ENCODE data around the gene KCNT2. TPM values are rescaled to one million over a fixed set of nuclear protein-coding genes. Genes with fewer than 3 reads are reported as not detected.

KCNT2 gene
- total and polyA plus RNA-seq, 7 donors = 0.64 to 3.1 (median 1.8) TPM

DNA sequence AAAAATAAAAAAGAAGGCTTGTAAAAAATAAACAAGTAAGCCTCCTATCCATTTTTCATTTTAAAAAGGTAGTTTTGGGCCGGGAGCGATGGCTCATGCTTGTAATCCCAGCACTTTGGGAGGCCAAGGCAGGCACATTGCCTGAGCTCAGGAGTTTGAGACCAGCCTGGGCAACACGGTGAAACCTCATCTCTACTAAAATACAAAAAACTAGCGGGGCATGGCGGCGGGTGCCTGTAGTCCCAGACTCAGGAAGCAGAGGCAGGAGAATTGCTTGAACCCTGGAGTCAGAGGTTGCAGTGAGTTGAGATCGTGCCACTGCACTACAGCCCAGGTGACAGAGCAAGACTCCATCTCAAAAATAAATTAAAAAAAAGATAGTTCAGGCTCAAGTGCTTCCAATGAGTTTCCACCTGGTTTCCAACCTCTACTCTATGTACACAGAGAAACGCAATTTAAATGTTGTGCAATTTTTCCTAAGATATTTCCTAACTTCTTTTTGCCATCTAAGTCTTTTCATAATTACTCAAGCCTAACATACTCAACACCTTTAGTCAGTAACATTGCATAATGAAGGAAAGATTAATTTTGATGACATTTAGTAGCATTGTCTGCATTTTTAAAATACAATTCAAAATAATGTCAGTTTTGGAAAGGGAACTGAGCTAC lies 106.3 kb downstream of the KCNT2 start:
- no peak overlapping the region for H3K4me3 ChIP-seq
- H3K27ac ChIP-seq = no peak overlapping the region
- DNase-seq = no peak
- TF ChIP-seq, protein P1, sequence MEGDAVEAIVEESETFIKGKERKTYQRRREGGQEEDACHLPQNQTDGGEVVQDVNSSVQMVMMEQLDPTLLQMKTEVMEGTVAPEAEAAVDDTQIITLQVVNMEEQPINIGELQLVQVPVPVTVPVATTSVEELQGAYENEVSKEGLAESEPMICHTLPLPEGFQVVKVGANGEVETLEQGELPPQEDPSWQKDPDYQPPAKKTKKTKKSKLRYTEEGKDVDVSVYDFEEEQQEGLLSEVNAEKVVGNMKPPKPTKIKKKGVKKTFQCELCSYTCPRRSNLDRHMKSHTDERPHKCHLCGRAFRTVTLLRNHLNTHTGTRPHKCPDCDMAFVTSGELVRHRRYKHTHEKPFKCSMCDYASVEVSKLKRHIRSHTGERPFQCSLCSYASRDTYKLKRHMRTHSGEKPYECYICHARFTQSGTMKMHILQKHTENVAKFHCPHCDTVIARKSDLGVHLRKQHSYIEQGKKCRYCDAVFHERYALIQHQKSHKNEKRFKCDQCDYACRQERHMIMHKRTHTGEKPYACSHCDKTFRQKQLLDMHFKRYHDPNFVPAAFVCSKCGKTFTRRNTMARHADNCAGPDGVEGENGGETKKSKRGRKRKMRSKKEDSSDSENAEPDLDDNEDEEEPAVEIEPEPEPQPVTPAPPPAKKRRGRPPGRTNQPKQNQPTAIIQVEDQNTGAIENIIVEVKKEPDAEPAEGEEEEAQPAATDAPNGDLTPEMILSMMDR (IDR thresholded peaks at IDR 0.05) = no peak
- TF ChIP-seq POLR2A (IDR thresholded peaks at IDR 0.05) (no peak), EP300 (IDR thresholded peaks at IDR 0.05) (no peak), POLR2AphosphoS5 (IDR thresholded peaks at IDR 0.05) (no peak)
- H3K4me1 ChIP-seq = no peaks in the 10 kb centered on the region
- no peaks in the 10 kb centered on the region for H3K9me3 ChIP-seq
- H3K36me3 ChIP-seq = no peaks in the 10 kb centered on the region
- intact Hi-C loops (cut with DNase I) = no loop called here
- WGBS, 2 donors = 85 to 90% methylated on average over 8 of the region's 8 CpGs
- no peaks in the 10 kb centered on the region for H3K27me3 ChIP-seq

DNA sequence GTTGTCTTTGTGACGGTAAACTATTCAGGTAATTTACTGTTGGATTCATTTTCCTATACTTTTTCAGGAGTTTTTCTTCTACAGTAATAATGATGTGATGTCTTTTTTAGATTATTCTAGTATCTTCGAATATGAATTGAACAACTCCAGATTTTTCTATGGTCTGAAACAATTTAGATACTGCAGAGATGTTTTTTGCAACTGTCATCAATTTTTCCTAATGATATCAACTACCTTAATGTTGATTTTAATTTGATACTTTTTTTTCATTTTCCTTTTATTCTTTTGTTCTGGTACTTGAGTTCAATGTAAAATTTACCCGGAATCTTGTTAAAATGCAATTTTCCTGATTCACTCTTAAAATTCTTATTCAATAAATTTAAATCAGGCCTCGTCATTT lies 110.4 kb downstream of the KCNT2 start:
- no peak overlapping the region for H3K27ac ChIP-seq
- TF ChIP-seq, protein P1 (IDR thresholded peaks at IDR 0.05) = no peak
- TF ChIP-seq POLR2AphosphoS5 (IDR thresholded peaks at IDR 0.05) = no peak
- TF ChIP-seq EP300 (IDR thresholded peaks at IDR 0.05) = no peak
- no peak for TF ChIP-seq POLR2A (IDR thresholded peaks at IDR 0.05)
- intact Hi-C loops (cut with DNase I) = no loop called here

GRCh38 chr1:196494766-196495165 lies 113.5 kb downstream of the KCNT2 start:
- Histone ChIP-seq H3K4me1 (no peaks in the 10 kb centered on the region), H3K4me3 (no peak overlapping the region), H3K9me3 (no peaks in the 10 kb centered on the region), H3K36me3 (no peaks in the 10 kb centered on the region), H3K27ac (no peak overlapping the region), H3K27me3 (no peaks in the 10 kb centered on the region)
- WGBS, 2 donors = 88 to 93% methylated on average over 5 of the region's 5 CpGs
- DNase-seq = no peak
- TF ChIP-seq EP300 (IDR thresholded peaks at IDR 0.05) = no peak
- intact Hi-C loops (cut with DNase I) = no loop called here

More for the DNA sequence above, 110.4 kb downstream of the KCNT2 start:
- H3K9me3 ChIP-seq = no peaks in the 10 kb centered on the region
- H3K36me3 ChIP-seq = no peaks in the 10 kb centered on the region
- H3K27me3 ChIP-seq = no peaks in the 10 kb centered on the region
- H3K4me1 ChIP-seq = no peaks in the 10 kb centered on the region
- DNase-seq = no peak
- WGBS, 2 donors = 79 to 90% methylated on average over 4 of the region's 4 CpGs
- H3K4me3 ChIP-seq = no peak overlapping the region

DNA sequence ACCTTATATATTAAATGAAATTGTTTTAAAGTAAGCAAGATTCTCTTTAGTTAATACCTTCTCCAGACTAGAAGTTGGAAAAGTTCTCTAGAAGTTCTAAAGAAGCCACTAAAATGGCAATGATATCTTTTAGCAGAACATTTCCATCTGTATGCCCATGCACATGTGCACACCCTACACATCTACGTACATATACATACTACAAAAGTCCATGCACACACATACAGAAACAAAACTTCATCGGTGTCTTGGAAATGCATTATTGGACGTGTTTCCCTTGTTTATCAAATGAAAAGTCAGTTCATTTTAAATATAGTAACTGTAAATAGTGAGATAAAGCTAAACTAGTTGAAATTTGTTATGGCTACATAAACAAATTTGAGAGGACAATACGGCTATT lies 114.4 kb downstream of the KCNT2 start:
- intact Hi-C loops (cut with DNase I) = no loop called here
- WGBS, 2 donors = 78 to 85% methylated on average over 4 of the region's 4 CpGs

GRCh38 chr1:196488579-196488978 lies 119.7 kb downstream of the KCNT2 start:
- Histone ChIP-seq H3K36me3 (no peaks in the 10 kb centered on the region), H3K27ac (no peak overlapping the region), H3K27me3 (no peaks in the 10 kb centered on the region), H3K4me1 (no peaks in the 10 kb centered on the region), H3K9me3 (no peaks in the 10 kb centered on the region), H3K4me3 (no peak overlapping the region)
- TF ChIP-seq POLR2A (IDR thresholded peaks at IDR 0.05) (no peak), POLR2AphosphoS5 (IDR thresholded peaks at IDR 0.05) (no peak), EP300 (IDR thresholded peaks at IDR 0.05) (no peak)
- TF ChIP-seq, protein P1 (IDR thresholded peaks at IDR 0.05) = no peak
- no peak for DNase-seq
- intact Hi-C loops (cut with DNase I) = no loop called here

More for the DNA sequence above, 114.4 kb downstream of the KCNT2 start:
- Histone ChIP-seq H3K9me3 (no peaks in the 10 kb centered on the region), H3K36me3 (no peaks in the 10 kb centered on the region), H3K27ac (no peak overlapping the region), H3K4me1 (no peaks in the 10 kb centered on the region), H3K4me3 (no peak overlapping the region), H3K27me3 (no peaks in the 10 kb centered on the region)
- TF ChIP-seq POLR2A (IDR thresholded peaks at IDR 0.05) (no peak), EP300 (IDR thresholded peaks at IDR 0.05) (no peak)
- TF ChIP-seq, protein P1 (IDR thresholded peaks at IDR 0.05) = no peak
- DNase-seq = no peak

Data from sigmoid colon (tissue), 7 donors.